Measurements from ENCODE around the gene PLCL1.

- TF ChIP-seq CTCF (IDR thresholded peaks at IDR 0.05) (no peak), POLR2A (IDR thresholded peaks at IDR 0.05) (no peak), POLR2AphosphoS5 (IDR thresholded peaks at IDR 0.05) (no peak)
Observed at GRCh38 chr2:197929886-197930227, 125.5 kb downstream of the PLCL1 start.
